ENCODE data around the gene SAA2. TPM values are rescaled to one million over a fixed set of nuclear protein-coding genes. Genes with fewer than 3 reads are reported as not detected.

SAA2 gene
- total RNA-seq, 1 donor from 2014 or later = 0.44 TPM

DNA sequence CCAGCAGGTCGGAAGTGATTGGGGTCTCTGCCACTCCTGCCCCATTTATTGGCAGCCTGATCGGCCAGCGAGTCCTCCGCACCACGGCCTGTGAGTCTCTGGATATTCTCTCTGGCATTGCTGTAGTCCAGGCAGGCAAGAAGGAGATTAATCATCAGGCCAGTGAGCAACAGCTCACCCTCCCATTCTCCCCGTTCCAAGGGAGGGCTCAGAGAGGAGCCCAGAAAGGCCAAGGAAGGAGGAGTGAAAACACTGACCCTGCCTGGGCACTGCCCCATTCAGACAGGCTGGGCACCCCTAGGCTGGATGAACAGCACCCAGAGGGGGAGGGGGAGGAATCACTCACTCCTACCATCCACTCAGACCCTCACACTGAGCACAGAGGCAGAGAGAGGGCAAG, 3.1 kb downstream of the SAA2 start:
- Mint-ChIP-seq H3K9me3 (ENCODE audit: unreplicated experiment) (no peaks in the 10 kb centered on the region), H3K27me3 (ENCODE audit: unreplicated experiment) (peaks cover 3% of the 10 kb centered on the region), H3K4me1 (ENCODE audit: low read depth, unreplicated experiment) (no peaks in the 10 kb centered on the region), H3K36me3 (ENCODE audit: unreplicated experiment) (no peaks in the 10 kb centered on the region), H3K4me3 (ENCODE audit: unreplicated experiment) (no peak overlapping the region), H3K27ac (ENCODE audit: unreplicated experiment) (no peak overlapping the region)
- TF ChIP-seq, protein P1, sequence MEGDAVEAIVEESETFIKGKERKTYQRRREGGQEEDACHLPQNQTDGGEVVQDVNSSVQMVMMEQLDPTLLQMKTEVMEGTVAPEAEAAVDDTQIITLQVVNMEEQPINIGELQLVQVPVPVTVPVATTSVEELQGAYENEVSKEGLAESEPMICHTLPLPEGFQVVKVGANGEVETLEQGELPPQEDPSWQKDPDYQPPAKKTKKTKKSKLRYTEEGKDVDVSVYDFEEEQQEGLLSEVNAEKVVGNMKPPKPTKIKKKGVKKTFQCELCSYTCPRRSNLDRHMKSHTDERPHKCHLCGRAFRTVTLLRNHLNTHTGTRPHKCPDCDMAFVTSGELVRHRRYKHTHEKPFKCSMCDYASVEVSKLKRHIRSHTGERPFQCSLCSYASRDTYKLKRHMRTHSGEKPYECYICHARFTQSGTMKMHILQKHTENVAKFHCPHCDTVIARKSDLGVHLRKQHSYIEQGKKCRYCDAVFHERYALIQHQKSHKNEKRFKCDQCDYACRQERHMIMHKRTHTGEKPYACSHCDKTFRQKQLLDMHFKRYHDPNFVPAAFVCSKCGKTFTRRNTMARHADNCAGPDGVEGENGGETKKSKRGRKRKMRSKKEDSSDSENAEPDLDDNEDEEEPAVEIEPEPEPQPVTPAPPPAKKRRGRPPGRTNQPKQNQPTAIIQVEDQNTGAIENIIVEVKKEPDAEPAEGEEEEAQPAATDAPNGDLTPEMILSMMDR (IDR thresholded peaks at IDR 0.05; ENCODE audit: partially characterized antibody, unreplicated experiment) = no peak
- no peak for DNase-seq

DNA sequence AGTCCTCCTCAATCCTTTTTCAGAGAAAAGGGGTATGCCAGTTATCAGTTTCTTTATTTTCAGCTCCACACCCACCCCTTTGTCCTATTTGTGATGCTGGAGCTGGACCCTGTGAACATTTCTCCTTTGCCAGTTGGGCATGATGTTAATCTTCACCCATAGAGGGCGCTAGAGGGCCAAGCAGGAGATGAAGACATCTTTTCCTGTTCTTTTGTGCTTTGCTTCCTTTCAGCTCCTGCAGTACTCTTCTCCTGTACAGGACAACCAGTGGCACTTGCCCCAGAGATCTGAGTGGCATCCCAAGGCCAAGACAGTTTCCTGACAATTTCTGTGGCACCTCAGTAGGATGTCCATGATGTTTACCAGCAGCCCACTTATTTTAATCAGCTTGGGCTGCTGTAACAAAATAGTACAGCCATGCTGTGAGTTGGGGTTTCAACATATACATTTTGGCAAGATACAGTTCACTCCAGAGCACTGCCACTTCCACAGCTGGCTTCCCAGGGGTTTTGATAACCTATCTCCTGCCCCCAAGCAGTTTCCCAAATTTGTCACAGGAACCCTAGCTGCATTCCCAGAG, 4.6 kb downstream of the SAA2 start:
- no peaks in the 10 kb centered on the region for H3K9me3 Mint-ChIP-seq (ENCODE audit: unreplicated experiment)
- H3K36me3 Mint-ChIP-seq (ENCODE audit: unreplicated experiment) = no peaks in the 10 kb centered on the region
- no peaks in the 10 kb centered on the region for H3K4me1 Mint-ChIP-seq (ENCODE audit: low read depth, unreplicated experiment)
- TF ChIP-seq, protein P1 (IDR thresholded peaks at IDR 0.05; ENCODE audit: partially characterized antibody, unreplicated experiment) = peak; percentile 88
- H3K27ac Mint-ChIP-seq (ENCODE audit: unreplicated experiment) = no peak overlapping the region
- no peak overlapping the region for H3K4me3 Mint-ChIP-seq (ENCODE audit: unreplicated experiment)
- H3K27me3 Mint-ChIP-seq (ENCODE audit: unreplicated experiment) = peaks cover 3% of the 10 kb centered on the region
- peak; percentile 52 for DNase-seq

DNA sequence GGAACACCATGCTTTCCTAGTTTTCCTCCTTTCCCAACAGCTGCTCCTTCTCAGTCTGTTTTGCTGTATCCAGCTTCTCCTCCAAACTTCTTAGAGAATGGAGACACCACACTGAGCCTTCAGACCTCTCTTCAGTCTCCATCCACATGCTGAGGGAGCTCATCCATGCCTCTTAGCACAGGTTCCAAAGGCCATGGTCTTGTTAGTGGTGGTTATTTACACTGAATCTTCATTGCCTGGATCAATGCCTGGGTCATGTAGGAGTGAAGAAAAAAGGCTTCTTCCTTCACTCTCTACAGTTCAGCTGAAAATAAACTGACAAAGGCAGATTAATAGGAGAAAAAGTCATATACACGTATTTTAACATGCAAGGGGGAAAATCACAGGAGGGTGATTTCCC, 8.8 kb downstream of the SAA2 start:
- TF ChIP-seq, protein P1 (IDR thresholded peaks at IDR 0.05; ENCODE audit: partially characterized antibody, unreplicated experiment) = no peak
- Mint-ChIP-seq H3K9me3 (ENCODE audit: unreplicated experiment) (no peaks in the 10 kb centered on the region), H3K27me3 (ENCODE audit: unreplicated experiment) (peaks cover 3% of the 10 kb centered on the region), H3K27ac (ENCODE audit: unreplicated experiment) (no peak overlapping the region), H3K4me3 (ENCODE audit: unreplicated experiment) (no peak overlapping the region), H3K4me1 (ENCODE audit: low read depth, unreplicated experiment) (peaks cover 3% of the 10 kb centered on the region), H3K36me3 (ENCODE audit: unreplicated experiment) (no peaks in the 10 kb centered on the region)
- no peak for DNase-seq

DNA sequence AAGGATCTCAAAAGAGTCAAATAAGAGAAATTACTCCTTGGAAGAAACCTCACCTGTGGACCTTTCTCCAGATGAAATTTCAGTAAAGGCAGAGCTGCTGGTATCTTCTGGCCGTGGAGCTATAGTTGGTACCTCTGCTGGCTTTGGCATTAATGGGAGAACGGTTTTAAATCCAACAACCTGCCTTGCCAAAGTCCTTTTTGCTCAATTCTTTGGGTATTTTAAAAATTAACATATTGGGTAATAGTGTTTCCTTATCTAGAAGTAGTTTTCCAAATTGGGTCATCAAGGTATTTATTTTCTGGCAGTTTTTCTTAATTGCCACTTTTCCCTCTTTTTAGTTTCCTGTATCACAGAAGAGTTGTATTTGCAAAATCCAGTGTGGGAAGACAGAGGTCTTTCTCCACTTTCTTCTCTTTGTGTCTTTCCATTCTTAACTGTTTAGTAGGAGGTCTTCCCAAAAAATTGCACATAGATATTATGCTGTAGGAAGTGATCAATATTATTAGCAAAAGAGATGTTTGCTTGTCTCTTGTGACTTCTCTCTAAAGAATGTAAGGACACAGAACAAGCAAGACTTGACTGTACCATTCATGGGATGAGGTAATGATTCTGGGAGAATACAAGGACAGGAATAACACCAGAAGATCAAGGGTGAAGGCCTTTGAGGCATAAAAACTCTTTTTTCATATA, 11.7 kb downstream of the SAA2 start, which contains the start of gene SAA4:
SAA4 (minus strand) TSS at position 139 of the 693 bp plus-strand sequence. CDS start 876 bp downstream, outside the sequence.
- no peaks in the 10 kb centered on the region for H3K9me3 Mint-ChIP-seq (ENCODE audit: unreplicated experiment)
- no peaks in the 10 kb centered on the region for H3K27me3 Mint-ChIP-seq (ENCODE audit: unreplicated experiment)
- TF ChIP-seq, protein P1 (IDR thresholded peaks at IDR 0.05; ENCODE audit: partially characterized antibody, unreplicated experiment) = no peak
- DNase-seq = no peak
- no peak within 1 kb of the TSS for H3K4me3 Mint-ChIP-seq (ENCODE audit: unreplicated experiment)
- H3K27ac Mint-ChIP-seq (ENCODE audit: unreplicated experiment) = no peak within 1 kb of the TSS
- no peaks in the 10 kb centered on the region for H3K36me3 Mint-ChIP-seq (ENCODE audit: unreplicated experiment)
- peaks cover 3% of the 10 kb centered on the region for H3K4me1 Mint-ChIP-seq (ENCODE audit: low read depth, unreplicated experiment)
